Neural cell (in vitro differentiated cells): Measurements from ENCODE around the gene FGGY. TPM values are rescaled to one million over a fixed set of nuclear protein-coding genes. Genes with fewer than 3 reads are reported as not detected.
"Not testable (repeated sequence)": the region's sequence is repeated elsewhere in the genome, so short reads cannot be mapped to it uniquely, and the experiment has no call there.

Source experiments
- H2AFZ ChIP-seq: fragments of 200-600, 300-800 bp; sonication (generic), shearing (Covaris generic); 2 replicates; pipeline ENCODE4 v1.6.0; 2014; ENCODE audit warnings: low read depth, mild to moderate bottlenecking, antibody characterized with exemption, low read length, moderate library complexity
- H3F3A ChIP-seq: fragments of 200-600 bp; shearing (Covaris generic); 2 replicates; pipeline ENCODE4 v1.6.1; 2016; ENCODE audit warnings: mild to moderate bottlenecking, moderate library complexity, mixed read lengths, antibody characterized with exemption, low read length; ENCODE audit not compliant: insufficient read depth, poor library complexity, severe bottlenecking
- H3K27ac ChIP-seq: fragments of 200-600, 300-800 bp; sonication (generic), shearing (Covaris generic); 2 replicates; pipeline ENCODE4 v1.5.1; 2014; ENCODE audit warnings: mild to moderate bottlenecking, low read length, moderate library complexity
- H3K27me3 ChIP-seq: fragments of 300-800, 200-600 bp; sonication (generic), shearing (Covaris generic); 2 replicates; pipeline ENCODE4 v1.6.0; 2014; ENCODE audit warnings: mild to moderate bottlenecking, low read depth, low read length, moderate library complexity; ENCODE audit not compliant: insufficient read depth
- H3K36me3 ChIP-seq: fragments of 300-800, 200-600 bp; sonication (generic), shearing (Covaris generic); 2 replicates; pipeline ENCODE4 v1.5.1; 2014; ENCODE audit warnings: mild to moderate bottlenecking, antibody characterized with exemption, low read length, moderate library complexity; ENCODE audit not compliant: insufficient read depth
- H3K4me2 ChIP-seq: fragments of 300-800, 200-600 bp; sonication (generic), shearing (Covaris generic); 2 replicates; pipeline ENCODE4 v1.6.0; 2014; ENCODE audit warnings: mild to moderate bottlenecking, low read length
- H3K4me3 ChIP-seq: fragments of 300-800, 200-600 bp; sonication (generic), shearing (Covaris generic); 2 replicates; pipeline ENCODE4 v1.5.1; 2014; ENCODE audit warnings: mild to moderate bottlenecking, low read length, moderate library complexity
- H3K79me2 ChIP-seq: fragments of 200-600 bp; shearing (Covaris generic); replicated peaks from 2 replicates; pipeline ENCODE4 v1.6.0; 2014; ENCODE audit warnings: mild to moderate bottlenecking, low read length, moderate library complexity; ENCODE audit not compliant: insufficient read depth
- H3K9ac ChIP-seq: fragments of 300-800, 200-600 bp; sonication (generic), shearing (Covaris generic); 2 replicates; pipeline ENCODE4 v1.6.1; 2016; ENCODE audit warnings: mild to moderate bottlenecking, low read length, mixed read lengths
- H3K9me2 ChIP-seq: fragments of 200-600 bp; shearing (Covaris generic); 2 replicates; pipeline ENCODE4 v1.6.1; 2016; ENCODE audit warnings: mild to moderate bottlenecking, low read length, mixed read lengths; ENCODE audit not compliant: insufficient read depth
- H3K9me3 ChIP-seq: fragments of 200-600, 300-800 bp; sonication (generic), shearing (Covaris generic); 2 replicates; pipeline ENCODE4 v1.6.1; 2016; ENCODE audit warnings: mild to moderate bottlenecking, mixed run types, low read length, moderate library complexity, mixed read lengths
- H4K20me1 ChIP-seq: fragments of 200-600 bp; shearing (Covaris generic); 2 replicates; pipeline ENCODE4 v1.6.1; 2016; ENCODE audit warnings: mild to moderate bottlenecking, mixed run types; ENCODE audit not compliant: insufficient read depth
- CTCF ChIP-seq: fragments of 450-650 bp; IDR thresholded peaks from 2 replicates; pipeline ENCODE4 v1.5.1; 2014; ENCODE audit warnings: antibody characterized with exemption, mild to moderate bottlenecking, moderate library complexity; ENCODE audit not compliant: poor library complexity, severe bottlenecking
- EP300 ChIP-seq: fragments of 450-650 bp; conservative IDR thresholded peaks from 2 replicates; pipeline ENCODE4 v1.6.1; 2014; ENCODE audit warnings: antibody characterized with exemption, mild to moderate bottlenecking, moderate library complexity; ENCODE audit not compliant: poor library complexity, severe bottlenecking
- EZH2 ChIP-seq: fragments of 200-600, 300-800 bp; shearing (Covaris generic), sonication (generic); IDR thresholded peaks from 2 replicates; pipeline ENCODE4 v1.6.1; 2014; ENCODE audit warnings: antibody characterized with exemption, low read length, borderline replicate concordance, mild to moderate bottlenecking; ENCODE audit not compliant: insufficient read depth, poor library complexity, severe bottlenecking
- MXI1 ChIP-seq: fragments of 450-650 bp; conservative IDR thresholded peaks from 2 replicates; pipeline ENCODE4 v1.6.1; 2014; ENCODE audit warnings: antibody characterized with exemption, mild to moderate bottlenecking; ENCODE audit not compliant: poor library complexity, severe bottlenecking
- POLR2AphosphoS5 ChIP-seq: IDR thresholded peaks from 2 replicates; pipeline ENCODE4 v1.6.1; 2012
- RAD21 ChIP-seq: fragments of 450-650 bp; conservative IDR thresholded peaks from 2 replicates; pipeline ENCODE4 v1.6.1; 2014; ENCODE audit warnings: antibody characterized with exemption, mild to moderate bottlenecking, moderate library complexity
- SMC3 ChIP-seq: fragments of 450-650 bp; conservative IDR thresholded peaks from 2 replicates; pipeline ENCODE4 v1.6.1; 2014; ENCODE audit warnings: antibody characterized with exemption, mild to moderate bottlenecking, moderate library complexity; ENCODE audit not compliant: poor library complexity
- TAF1 ChIP-seq: IDR thresholded peaks from 2 replicates; pipeline ENCODE4 v1.6.1; 2012; ENCODE audit warnings: low read depth
- polyA plus RNA-seq: library from polyadenylated mRNA; depleted of rRNA; stranded (reverse); fragments of >200 nt; gene quantifications from 2 replicates; pipeline ENCODE4 v1.2.3, GENCODE V29; 2014
- TF ChIP-seq, protein P1 (sequence below): IDR thresholded peaks from 2 replicates; pipeline ENCODE4 v1.6.1; 2012; ENCODE audit warnings: borderline replicate concordance

Gene FGGY
- polyA plus RNA-seq, 1 donor from 2014 or later, result 7.4 TPM

- no peaks in the 10 kb centered on the region for H3K9me2 ChIP-seq
- no peak overlapping the region for H3K27ac ChIP-seq
- no peaks in the 10 kb centered on the region for H3F3A ChIP-seq
- no peaks in the 10 kb centered on the region for H3K9me3 ChIP-seq
- no peaks in the 10 kb centered on the region for H3K27me3 ChIP-seq
- H3K4me2 ChIP-seq, result no peak overlapping the region
- no peaks in the 10 kb centered on the region for H3K36me3 ChIP-seq
- H3K79me2 ChIP-seq, result no peaks in the 10 kb centered on the region
- no peaks in the 10 kb centered on the region for H4K20me1 ChIP-seq
- H3K4me3 ChIP-seq, result no peak overlapping the region
- TF ChIP-seq RAD21 (no peak), EP300 (no peak), POLR2AphosphoS5 (no peak), SMC3 (no peak), TAF1 (no peak), EZH2 (no peak), MXI1 (no peak), CTCF (no peak)
- TF ChIP-seq, protein P1, sequence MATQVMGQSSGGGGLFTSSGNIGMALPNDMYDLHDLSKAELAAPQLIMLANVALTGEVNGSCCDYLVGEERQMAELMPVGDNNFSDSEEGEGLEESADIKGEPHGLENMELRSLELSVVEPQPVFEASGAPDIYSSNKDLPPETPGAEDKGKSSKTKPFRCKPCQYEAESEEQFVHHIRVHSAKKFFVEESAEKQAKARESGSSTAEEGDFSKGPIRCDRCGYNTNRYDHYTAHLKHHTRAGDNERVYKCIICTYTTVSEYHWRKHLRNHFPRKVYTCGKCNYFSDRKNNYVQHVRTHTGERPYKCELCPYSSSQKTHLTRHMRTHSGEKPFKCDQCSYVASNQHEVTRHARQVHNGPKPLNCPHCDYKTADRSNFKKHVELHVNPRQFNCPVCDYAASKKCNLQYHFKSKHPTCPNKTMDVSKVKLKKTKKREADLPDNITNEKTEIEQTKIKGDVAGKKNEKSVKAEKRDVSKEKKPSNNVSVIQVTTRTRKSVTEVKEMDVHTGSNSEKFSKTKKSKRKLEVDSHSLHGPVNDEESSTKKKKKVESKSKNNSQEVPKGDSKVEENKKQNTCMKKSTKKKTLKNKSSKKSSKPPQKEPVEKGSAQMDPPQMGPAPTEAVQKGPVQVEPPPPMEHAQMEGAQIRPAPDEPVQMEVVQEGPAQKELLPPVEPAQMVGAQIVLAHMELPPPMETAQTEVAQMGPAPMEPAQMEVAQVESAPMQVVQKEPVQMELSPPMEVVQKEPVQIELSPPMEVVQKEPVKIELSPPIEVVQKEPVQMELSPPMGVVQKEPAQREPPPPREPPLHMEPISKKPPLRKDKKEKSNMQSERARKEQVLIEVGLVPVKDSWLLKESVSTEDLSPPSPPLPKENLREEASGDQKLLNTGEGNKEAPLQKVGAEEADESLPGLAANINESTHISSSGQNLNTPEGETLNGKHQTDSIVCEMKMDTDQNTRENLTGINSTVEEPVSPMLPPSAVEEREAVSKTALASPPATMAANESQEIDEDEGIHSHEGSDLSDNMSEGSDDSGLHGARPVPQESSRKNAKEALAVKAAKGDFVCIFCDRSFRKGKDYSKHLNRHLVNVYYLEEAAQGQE, result no peak
- no peak overlapping the region for H2AFZ ChIP-seq
- no peak overlapping the region for H3K9ac ChIP-seq
Measured at GRCh38 chr1:59530119-59530518, 233.2 kb downstream of the FGGY start.

- Histone ChIP-seq H3K79me2 (no peaks in the 10 kb centered on the region), H3K4me3 (no peak overlapping the region), H3K27ac (no peak overlapping the region), H3K9me3 (no peaks in the 10 kb centered on the region), H3F3A (no peaks in the 10 kb centered on the region), H3K4me2 (no peak overlapping the region), H3K9me2 (no peaks in the 10 kb centered on the region), H3K27me3 (no peaks in the 10 kb centered on the region), H3K9ac (no peak overlapping the region), H3K36me3 (no peaks in the 10 kb centered on the region), H2AFZ (no peak overlapping the region), H4K20me1 (no peaks in the 10 kb centered on the region)
- TF ChIP-seq MXI1 (no peak), POLR2AphosphoS5 (no peak), EP300 (no peak), TAF1 (no peak), RAD21 (no peak), SMC3 (no peak), CTCF (no peak), EZH2 (no peak)
- TF ChIP-seq, protein P1, result no peak
Measured at GRCh38 chr1:59532102-59532501, 235.2 kb downstream of the FGGY start.

- not testable (repeated sequence) for H3K9me2 ChIP-seq, H3K9ac ChIP-seq, H3K4me2 ChIP-seq, H4K20me1 ChIP-seq, H3K27me3 ChIP-seq, H3F3A ChIP-seq, H2AFZ ChIP-seq, H3K27ac ChIP-seq, H3K36me3 ChIP-seq, H3K9me3 ChIP-seq, H3K79me2 ChIP-seq, H3K4me3 ChIP-seq
Measured at GRCh38 chr1:59538476-59538875, 241.6 kb downstream of the FGGY start.
